GM18507 (cell line): ENCODE results near the gene ZBTB7C.

Experiments
- DNase-seq: peaks from one replicate; pipeline ENCODE4 v3.0.0; 2011; ENCODE audit warnings: low read depth; ENCODE audit not compliant: insufficient read length; ENCODE audit errors: extremely low spot score
- FAIRE-seq: peaks from 2 replicates; lab custom pipeline; 2011; peaks lifted over from hg19 to GRCh38; lab: Jason Lieb, UNC

Gene ZBTB7C

GRCh38 chr18:48230467-48231113 is 178.6 kb downstream of the ZBTB7C start:
- DNase-seq (no peak), FAIRE-seq (peak; percentile 39)

GRCh38 chr18:48229552-48229981 is 179.6 kb downstream of the ZBTB7C start:
- DNase-seq (no peak), FAIRE-seq (no peak)

DNA sequence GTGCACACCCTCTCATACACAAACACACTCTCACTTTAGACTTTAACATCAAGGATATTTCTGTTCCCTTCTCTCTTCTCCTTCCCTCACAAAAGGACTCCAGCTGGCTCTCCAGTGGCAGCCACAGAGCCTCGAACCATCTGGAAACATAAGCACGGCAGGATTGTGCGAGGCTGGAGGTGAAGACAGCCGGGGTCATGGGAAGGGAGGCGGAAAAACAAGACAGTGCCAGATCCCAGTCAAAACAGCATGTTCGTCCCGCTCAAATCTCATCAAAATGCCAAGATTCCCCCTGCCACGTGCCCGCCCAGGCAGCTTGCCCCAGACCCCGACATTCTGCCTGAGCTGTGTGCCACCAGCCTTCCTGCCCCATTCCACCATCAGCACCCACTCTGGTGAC is 180.3 kb downstream of the ZBTB7C start:
- FAIRE-seq (no peak), DNase-seq (no peak)

- FAIRE-seq (no peak), DNase-seq (no peak)
Observed at GRCh38 chr18:48228301-48228715, 180.9 kb downstream of the ZBTB7C start.

GRCh38 chr18:48227206-48227605 is 182.0 kb downstream of the ZBTB7C start:
- DNase-seq (no peak), FAIRE-seq (no peak)

GRCh38 chr18:48226401-48226800 is 182.8 kb downstream of the ZBTB7C start:
- no peak for DNase-seq
- no peak for FAIRE-seq

DNA sequence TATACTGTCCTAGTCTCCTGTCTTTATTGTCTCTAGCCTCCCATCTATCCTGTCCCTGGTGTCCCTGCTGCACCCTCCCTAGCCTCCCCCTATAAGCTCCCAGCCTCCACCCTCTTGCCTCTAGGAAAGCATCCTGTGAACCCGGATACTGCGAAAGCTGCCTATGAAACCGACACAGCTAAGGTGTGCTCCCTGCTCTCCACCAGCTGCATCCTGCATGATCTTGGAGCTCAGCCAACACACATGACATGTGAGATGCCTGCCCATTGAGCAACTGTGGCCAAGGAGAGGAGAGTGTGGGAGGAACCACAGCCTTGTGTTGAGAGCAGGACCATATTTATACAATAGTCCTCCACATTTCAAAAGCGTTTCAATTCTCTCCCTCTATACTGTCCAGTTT is 187.1 kb downstream of the ZBTB7C start:
- no peak for DNase-seq
- FAIRE-seq: peak; percentile 33

- FAIRE-seq (no peak), DNase-seq (no peak)
Observed at GRCh38 chr18:48219810-48220499, 189.2 kb downstream of the ZBTB7C start.

DNA sequence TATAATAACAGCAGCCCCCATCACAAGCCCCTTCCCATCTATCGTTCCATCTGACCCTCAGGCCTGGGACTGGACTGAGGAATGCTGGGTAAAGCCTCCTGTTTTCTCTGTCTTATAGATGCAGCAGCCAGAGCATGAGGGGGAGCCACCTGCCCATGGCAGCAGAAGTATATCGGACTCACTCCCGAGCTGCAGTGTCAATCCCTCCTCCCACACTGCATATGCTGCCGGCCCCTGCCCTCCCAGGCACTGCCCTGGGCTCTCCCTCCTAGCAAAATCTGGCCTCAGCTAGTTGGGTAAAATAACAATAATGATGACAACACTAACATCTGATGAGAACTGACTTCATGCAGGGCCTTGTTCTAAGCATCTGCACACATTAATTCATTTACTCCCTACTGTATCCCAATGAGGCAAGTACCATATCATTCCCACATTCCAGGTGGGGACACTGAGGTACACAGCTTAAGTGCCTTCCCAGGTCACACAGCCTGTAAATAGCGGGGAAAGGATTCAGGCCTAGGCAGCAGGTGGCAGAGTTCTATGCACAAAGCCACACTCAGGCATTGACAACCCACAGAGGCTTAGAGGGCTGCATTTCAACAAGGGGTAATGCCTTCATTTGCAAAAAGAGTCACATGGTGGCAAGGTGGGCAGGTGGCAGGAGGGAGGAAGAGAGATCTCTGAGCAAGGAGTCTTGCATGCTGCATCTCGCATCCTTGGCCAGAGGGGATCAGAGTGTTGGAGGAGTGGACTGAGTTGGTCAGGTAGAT is 190.0 kb downstream of the ZBTB7C start:
- FAIRE-seq: no peak
- DNase-seq: no peak

GRCh38 chr18:48218285-48219022 is 190.7 kb downstream of the ZBTB7C start:
- FAIRE-seq (no peak), DNase-seq (no peak)

DNA sequence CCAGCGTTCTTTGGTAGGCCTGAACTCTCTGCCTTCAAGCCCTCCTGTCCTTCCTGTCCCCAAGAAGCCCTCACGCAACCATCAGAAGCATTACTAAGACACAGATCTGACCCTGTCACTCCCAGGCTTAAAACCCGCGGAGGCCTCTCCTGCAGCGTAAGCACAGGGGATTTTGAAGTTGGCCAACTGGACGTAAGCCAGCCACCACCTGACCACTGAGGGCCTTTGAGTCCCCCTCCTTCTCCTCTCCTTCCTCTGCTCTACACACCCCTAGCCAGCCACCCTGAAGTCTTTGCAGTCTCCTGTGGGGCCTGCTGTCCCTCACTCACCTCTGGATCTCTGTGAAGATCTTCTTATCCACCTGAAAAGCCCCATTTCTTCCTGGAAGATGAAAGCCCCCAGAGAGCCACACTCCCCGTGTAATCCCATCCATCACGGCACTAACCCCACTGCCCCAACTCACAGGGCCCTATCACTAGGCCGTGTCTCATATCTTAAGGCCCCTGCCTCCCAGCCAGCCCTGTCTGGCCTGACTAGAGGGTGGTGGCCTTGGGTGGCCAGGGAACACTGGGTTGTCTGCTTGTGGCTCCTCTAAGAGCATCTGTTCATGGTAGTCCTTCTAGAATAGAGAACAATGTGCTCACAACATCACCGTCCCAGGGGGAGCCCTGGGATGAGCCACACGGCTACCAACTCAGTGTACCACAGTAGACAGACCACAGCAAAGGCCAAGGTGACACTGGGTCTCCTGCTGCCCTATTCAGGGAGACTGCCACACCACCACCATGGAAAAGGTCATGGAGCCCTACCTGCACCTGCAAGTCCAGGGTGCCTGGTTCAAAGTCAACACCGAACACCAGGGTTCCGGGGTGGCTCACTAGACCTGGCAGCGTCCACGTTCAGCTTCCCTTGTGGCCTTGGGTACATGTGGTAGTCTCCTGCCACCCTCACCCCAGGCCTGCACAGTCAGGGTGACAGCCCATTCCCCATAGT is 191.6 kb downstream of the ZBTB7C start:
- DNase-seq: no peak

DNA sequence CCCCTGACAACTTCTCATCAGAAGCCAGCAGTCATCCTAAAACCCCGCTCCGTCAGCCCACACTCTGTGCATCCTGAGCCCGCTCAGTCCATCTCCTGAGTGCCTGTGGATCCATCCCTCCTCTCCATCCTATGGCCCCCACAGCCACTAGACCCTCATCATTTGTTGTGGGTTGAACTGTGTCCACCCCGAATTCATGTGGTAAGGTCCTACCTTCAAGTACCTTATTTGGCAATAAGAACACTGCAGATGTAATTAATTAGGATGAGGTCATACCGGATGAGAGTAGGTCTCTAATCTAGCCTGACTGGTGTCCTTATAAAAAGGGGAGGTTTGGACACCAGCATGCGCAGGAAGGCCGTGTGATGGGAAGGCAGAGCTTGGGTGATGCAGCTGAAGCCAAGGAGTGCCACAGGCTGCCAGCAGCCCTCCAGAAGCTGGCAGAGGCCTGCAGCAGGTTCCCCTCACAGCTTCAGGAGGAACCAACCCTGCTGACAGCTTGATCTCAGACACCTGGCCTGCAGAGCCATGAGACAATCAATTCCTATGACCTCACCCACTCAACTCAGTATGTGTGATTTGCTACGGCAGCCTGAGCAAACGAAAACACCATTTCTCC is 192.4 kb downstream of the ZBTB7C start:
- DNase-seq (no peak), FAIRE-seq (no peak)

More for the DNA sequence above, 191.6 kb downstream of the ZBTB7C start:
- no peak for FAIRE-seq

DNA sequence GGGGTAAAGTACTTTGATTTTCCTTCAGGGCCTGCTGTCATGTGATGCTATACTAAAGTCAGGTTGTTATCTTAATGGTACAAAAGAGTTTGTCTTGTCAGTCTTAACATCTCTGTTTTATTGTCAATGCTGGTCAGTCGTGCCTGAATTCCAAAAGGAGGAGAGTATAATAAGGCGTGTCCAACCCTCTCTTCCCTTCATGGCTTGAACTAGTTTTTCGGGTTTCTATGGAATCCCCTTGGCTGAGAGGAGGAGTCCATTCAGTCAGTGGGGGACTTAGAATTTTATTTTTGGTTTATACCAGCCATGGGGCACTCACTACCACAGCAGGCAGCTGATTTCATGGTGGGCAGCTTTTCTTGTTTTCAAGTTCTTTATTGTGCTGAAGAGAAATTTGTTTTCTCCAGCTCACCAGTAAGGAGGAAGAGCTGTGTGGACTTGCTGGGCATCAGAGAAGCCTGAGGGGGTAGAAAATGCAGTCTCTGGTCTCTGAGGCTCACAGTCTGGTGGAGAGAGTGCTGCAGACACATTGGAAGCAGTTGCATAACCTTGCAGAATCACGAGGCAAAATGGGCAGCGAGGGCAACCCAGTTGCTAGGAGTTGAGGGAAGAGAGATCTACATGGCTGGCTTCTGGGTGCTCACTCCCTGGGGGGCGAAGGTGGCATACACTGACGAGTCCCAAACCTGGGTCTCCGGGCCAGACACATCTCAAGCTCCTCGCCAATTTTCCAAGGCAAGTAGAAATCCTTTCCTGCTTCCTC is 193.1 kb downstream of the ZBTB7C start:
- FAIRE-seq (no peak), DNase-seq (no peak)

DNA sequence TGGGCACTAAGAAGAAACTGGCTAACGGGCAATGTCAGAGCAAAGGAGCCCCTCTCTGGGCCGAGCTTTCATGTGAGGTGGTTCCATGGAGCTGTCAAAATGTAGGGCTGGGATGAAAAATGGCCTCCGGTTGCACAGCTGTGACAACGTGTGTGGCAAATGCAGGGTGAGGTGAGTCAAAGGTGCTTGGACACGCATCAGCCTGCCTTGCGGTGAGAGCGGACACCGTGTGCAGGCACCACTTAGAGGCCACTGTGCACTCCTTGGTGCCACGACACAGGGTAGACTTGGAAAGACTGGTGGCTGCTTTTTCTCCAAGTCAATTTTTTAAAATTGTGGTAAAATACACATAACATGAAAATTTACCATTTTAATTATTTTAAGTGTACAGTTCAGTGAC is 195.4 kb downstream of the ZBTB7C start:
- FAIRE-seq (no peak), DNase-seq (no peak)

- FAIRE-seq (no peak), DNase-seq (no peak)
Observed at GRCh38 chr18:48208432-48209140, 200.6 kb downstream of the ZBTB7C start.

DNA sequence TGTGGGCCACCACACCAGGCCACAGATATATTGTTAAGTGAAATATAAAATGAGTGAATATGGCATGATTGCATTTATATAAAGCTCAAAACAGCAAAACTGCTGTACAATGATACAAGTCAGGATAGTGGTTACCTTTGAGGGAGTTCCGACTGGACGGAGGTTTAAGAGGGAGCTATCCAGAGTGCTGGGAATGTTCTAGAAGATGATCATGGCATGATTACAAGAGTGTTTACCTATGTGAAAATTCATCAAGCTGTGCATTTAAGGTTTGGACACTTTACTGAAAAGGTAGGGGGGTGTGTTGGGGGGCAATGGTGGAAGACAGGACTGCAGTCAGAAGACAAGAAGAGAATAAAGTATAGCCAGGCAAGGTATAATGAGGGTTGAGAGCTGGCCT is 201.4 kb downstream of the ZBTB7C start:
- no peak for DNase-seq
- no peak for FAIRE-seq

DNA sequence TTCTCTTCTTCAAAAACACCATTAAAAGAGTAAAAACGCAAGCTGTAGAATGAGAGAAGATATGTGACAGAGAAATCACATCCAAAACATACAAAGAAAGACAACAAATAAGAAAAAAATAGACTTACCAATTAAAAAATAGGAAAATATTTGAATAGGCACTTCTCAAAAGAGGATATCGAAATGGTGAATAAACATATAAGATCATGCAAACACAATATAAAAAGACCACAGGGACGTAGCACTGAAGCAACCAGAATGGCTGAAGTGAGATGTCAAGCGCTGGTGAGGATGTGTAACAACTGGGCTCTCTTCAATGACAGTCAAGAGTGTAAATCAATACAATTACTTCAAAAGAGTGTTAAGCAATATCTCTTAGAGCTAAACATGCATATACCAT is 202.3 kb downstream of the ZBTB7C start:
- DNase-seq (no peak), FAIRE-seq (no peak)
